Bronchial epithelial cell (primary cell): ENCODE results near the gene PRKCE. TPM values are rescaled to one million over a fixed set of nuclear protein-coding genes. Genes with fewer than 3 reads are reported as not detected.

Experiments
- DNase-seq: peaks from one replicate; pipeline ENCODE4 v3.0.0-alpha.2; 2010; ENCODE audit warnings: low read depth
- FAIRE-seq: peaks from 2 replicates; lab custom pipeline; 2011; peaks lifted over from hg19 to GRCh38; lab: Jason Lieb, UNC
- H3K27me3 ChIP-seq: 2 replicates; pipeline ENCODE4 v1.5.1; 2011; ENCODE audit warnings: low read length; ENCODE audit not compliant: control insufficient read depth, insufficient read depth
- H3K36me3 ChIP-seq: 2 replicates; pipeline ENCODE4 v1.5.1; 2011; ENCODE audit warnings: low read length; ENCODE audit not compliant: control insufficient read depth, insufficient read depth
- H3K4me3 ChIP-seq: 2 replicates; pipeline ENCODE4 v1.5.1; 2011; ENCODE audit warnings: mild to moderate bottlenecking, low read depth, low read length, control low read depth
- total RNA-seq: library from RNA; depleted of rRNA; stranded (reverse); fragments of >200 nt; gene quantifications from 2 replicates; pipeline ENCODE4 v1.2.1, GENCODE V29; 2014
- TF ChIP-seq, protein P1 (sequence below): IDR thresholded peaks from 2 replicates; pipeline ENCODE4 v1.5.1; 2011; ENCODE audit warnings: mild to moderate bottlenecking, moderate library complexity, low read length, control low read depth, inconsistent platforms; ENCODE audit not compliant: insufficient read depth, severe bottlenecking

Gene PRKCE
- total RNA-seq, 1 donor from 2014 or later = 6.3 TPM

- no peaks in the 10 kb centered on the region for H3K36me3 ChIP-seq
- TF ChIP-seq, protein P1, sequence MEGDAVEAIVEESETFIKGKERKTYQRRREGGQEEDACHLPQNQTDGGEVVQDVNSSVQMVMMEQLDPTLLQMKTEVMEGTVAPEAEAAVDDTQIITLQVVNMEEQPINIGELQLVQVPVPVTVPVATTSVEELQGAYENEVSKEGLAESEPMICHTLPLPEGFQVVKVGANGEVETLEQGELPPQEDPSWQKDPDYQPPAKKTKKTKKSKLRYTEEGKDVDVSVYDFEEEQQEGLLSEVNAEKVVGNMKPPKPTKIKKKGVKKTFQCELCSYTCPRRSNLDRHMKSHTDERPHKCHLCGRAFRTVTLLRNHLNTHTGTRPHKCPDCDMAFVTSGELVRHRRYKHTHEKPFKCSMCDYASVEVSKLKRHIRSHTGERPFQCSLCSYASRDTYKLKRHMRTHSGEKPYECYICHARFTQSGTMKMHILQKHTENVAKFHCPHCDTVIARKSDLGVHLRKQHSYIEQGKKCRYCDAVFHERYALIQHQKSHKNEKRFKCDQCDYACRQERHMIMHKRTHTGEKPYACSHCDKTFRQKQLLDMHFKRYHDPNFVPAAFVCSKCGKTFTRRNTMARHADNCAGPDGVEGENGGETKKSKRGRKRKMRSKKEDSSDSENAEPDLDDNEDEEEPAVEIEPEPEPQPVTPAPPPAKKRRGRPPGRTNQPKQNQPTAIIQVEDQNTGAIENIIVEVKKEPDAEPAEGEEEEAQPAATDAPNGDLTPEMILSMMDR = no peak
- DNase-seq (no peak), FAIRE-seq (no peak)
- H3K27me3 ChIP-seq = no peaks in the 10 kb centered on the region
- no peak overlapping the region for H3K4me3 ChIP-seq
Observed at GRCh38 chr2:45654250-45654649, 2.8 kb downstream of the PRKCE start.

DNA sequence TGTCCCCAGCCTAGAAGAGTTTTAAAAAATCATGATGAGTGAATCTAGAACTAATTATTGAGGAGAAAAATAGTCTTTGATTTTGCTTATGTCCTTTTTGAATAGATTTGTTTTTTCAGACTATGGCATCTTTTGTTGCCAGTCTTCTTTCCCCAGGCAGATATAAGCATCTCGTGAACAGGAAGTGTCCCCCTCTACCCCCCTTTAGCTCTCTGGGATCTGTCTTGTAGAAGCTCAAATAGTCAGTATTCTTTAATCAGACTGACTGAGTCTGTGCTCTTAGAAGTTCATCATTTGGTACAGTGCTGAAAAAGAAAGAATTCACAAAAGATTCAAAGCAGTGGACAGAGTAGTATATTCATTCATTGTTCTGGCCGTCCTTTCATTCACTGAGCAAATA lies 10.4 kb downstream of the PRKCE start:
- H3K27me3 ChIP-seq = no peaks in the 10 kb centered on the region
- DNase-seq (no peak), FAIRE-seq (no peak)
- H3K4me3 ChIP-seq = no peak overlapping the region
- H3K36me3 ChIP-seq = no peaks in the 10 kb centered on the region
- TF ChIP-seq, protein P1 = no peak

GRCh38 chr2:45664635-45665261 lies 13.3 kb downstream of the PRKCE start:
- FAIRE-seq (no peak), DNase-seq (no peak)
- H3K4me3 ChIP-seq = no peak overlapping the region
- H3K36me3 ChIP-seq = no peaks in the 10 kb centered on the region
- H3K27me3 ChIP-seq = no peaks in the 10 kb centered on the region
- TF ChIP-seq, protein P1 = no peak

DNA sequence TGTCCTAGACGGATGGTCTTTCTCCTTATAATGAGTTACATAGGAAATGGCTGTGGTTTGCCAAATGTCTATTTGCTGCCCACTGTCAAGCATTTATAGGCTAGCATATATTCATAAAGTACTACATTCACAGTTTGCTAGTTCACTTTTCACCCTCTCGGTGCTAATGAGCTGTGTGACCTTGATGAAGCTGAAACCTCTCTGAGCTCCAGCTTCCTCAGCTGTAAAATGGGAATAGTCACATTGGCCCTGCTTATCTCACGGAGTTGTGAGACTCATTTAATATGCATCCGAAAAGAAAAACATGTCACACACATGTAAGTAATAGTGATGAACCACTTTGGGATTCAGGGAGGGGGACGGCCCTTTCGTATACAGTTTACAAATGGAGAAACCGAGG lies 17.0 kb downstream of the PRKCE start:
- DNase-seq (no peak), FAIRE-seq (no peak)
- no peaks in the 10 kb centered on the region for H3K27me3 ChIP-seq
- no peak overlapping the region for H3K4me3 ChIP-seq
- TF ChIP-seq, protein P1 = no peak
- H3K36me3 ChIP-seq = no peaks in the 10 kb centered on the region

- no peaks in the 10 kb centered on the region for H3K27me3 ChIP-seq
- H3K36me3 ChIP-seq = no peaks in the 10 kb centered on the region
- no peak for DNase-seq
- FAIRE-seq = no peak
- TF ChIP-seq, protein P1 = no peak
- no peak overlapping the region for H3K4me3 ChIP-seq
Observed at GRCh38 chr2:45669032-45669486, 17.6 kb downstream of the PRKCE start.

DNA sequence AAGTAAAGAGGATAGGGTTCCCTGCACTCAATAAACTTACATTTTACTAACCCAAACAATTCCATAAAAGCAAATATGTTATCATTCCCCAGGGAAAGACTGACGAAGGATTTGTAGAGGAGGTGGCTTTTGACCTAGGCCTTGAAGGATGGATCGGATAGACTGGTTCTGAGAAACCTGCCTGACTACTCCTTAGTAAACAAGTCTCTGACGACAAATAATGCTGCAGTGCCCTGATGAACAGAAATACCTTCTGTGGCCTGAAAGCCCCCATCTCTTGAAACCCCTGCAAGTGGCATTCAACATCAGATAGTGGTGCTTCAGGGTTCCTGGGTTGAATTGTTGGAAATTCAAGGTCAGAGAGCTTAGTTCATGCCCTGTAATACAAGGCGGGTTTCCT lies 19.2 kb downstream of the PRKCE start:
- DNase-seq (no peak), FAIRE-seq (no peak)
- Histone ChIP-seq H3K4me3 (no peak overlapping the region), H3K36me3 (no peaks in the 10 kb centered on the region), H3K27me3 (no peaks in the 10 kb centered on the region)
- TF ChIP-seq, protein P1 = no peak
